Urothelium cell line (cell line): ENCODE results near the gene SH2D2A.

Experiments used
- DNase-seq: peaks from one replicate; pipeline ENCODE4 v3.0.0; 2011; ENCODE audit warnings: low spot score, mixed read lengths
- FAIRE-seq: peaks from 2 replicates; lab custom pipeline; 2011; peaks lifted over from hg19 to GRCh38; lab: Jason Lieb, UNC

SH2D2A gene

DNA sequence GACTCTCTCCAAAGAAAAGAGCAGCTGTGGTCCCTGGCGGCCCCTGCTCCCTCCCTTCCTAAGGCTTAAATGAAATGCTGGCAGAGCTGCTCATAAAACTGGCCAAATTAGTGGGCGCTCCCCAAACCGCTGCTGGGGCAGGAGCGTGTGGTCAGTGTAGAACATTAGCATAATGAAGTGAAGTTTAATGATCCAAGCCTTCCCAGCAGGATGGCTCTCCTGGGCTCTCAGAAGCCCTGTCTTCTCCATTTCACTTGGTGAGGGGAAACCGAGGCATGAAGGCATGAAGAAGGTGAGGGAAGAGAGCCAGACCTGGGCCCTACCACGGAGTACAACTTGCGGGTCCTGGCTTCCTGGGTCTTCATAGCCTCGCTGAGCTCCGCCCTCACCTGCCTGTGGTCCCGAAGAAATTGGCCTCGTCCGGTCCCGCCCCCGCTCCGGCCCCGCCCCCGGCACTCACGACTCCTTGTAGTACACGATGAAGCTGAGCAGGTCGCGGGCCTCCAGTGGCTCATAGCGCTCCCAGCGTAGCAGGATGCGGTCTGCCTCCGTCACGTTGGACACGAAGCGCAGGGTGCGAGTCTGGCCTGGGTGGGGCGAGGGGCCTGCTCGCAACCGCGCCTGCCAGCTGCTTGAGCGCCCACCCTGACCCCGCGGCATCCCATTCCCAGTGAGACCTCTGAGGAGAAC lies 32.0 kb upstream of the SH2D2A start:
- DNase-seq (no peak), FAIRE-seq (no peak)

- FAIRE-seq (no peak), DNase-seq (no peak)
These were observed 31.2 kb upstream of the SH2D2A start for GRCh38 chr1:156847591-156848460.

DNA sequence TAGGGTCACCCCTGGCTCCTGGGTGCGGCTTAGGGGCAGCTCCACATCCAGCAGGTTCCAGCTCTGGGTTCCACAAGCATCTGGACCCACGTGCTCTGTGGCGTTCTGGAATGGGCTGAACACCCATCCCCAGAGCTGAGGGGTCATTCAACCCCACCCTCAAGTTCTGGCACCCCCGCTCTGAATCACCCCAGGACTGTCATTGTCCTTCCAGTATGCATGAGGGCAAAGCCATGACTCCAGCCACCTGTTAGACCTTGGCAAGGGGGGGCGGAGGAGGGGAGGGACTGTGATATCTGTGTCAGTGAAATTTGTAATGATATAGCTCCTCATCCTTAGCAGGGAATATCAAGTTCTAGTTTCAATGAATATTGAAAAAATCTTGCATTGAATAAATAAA lies 30.0 kb upstream of the SH2D2A start:
- no peak for FAIRE-seq

GRCh38 chr1:156845953-156846545 lies 29.4 kb upstream of the SH2D2A start:
- DNase-seq (no peak), FAIRE-seq (no peak)

More for the DNA sequence above, 30.0 kb upstream of the SH2D2A start:
- DNase-seq: no peak

GRCh38 chr1:156845055-156845952 lies 28.7 kb upstream of the SH2D2A start:
- no peak for FAIRE-seq
- DNase-seq: no peak

DNA sequence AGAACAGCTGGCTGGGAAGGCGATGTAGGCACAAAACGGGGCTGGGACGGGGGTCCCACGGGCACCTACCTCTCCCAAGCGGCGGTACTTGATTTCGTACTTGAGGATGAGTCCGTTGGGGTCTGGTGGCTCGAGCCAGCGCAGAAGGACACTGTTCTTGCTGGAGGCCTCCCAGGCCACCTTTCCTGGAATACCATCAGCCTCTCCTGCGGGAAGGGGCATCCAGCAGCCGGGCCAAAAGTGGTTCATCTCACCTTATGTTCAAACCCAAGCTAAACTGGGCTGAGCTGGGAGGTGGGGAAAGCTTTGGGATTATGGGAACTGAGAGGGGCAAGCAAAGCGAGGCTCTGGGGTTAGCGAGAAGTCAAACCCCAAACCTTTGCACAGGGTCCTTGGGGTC lies 28.0 kb upstream of the SH2D2A start:
- no peak for DNase-seq
- FAIRE-seq: no peak

DNA sequence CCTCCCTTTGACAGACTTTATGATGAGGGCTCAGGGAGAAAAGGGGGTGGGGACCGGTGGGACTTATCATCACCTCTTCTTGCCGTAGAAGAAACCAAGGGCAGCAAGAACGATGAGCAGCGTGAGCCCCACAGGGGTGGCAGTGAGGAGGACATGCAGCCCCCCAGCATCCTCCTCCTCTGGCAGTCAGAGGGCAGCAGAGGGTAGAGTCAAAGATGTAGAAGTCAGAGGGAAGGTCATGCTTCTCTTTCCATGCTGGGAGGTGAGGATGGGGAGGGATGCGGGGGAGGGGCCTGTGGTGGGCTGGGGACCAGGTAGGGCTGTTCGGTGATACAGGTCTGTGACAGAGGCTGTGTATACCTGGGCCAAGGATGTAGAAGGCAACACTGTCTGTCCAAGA lies 27.5 kb upstream of the SH2D2A start:
- DNase-seq (no peak), FAIRE-seq (no peak)

DNA sequence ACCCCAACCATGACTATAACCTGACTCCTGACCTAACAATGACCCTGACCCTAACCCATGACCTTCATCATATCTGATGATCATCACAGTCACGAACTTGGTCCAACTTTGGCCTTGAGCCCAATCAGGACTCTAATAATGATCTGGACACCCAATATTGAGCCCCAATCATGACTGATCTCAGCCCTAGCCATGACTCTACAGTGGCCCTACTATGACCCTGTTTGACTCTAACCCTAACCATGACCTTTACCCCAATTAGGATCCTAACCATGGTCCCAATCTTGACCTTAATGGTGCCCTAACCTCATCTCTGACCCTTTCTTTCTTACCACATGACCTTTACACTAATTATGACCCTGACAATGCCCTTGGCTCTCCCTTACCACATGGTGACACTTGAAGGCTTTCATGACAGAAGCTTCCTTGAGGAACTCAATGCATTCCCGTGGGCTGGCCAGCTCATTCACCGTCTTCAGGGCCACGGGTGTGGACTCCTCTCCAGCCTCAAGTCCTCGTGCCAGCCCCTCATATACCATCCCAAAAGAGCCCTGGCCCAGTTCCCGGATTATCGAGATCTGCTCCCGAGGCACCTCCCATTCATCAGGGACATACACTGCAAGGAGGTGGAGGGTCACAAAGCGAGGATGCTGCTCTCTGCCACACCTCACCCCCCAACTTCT lies 26.1 kb upstream of the SH2D2A start:
- FAIRE-seq (no peak), DNase-seq (no peak)

GRCh38 chr1:156841295-156841855 lies 24.7 kb upstream of the SH2D2A start:
- DNase-seq (no peak), FAIRE-seq (no peak)

DNA sequence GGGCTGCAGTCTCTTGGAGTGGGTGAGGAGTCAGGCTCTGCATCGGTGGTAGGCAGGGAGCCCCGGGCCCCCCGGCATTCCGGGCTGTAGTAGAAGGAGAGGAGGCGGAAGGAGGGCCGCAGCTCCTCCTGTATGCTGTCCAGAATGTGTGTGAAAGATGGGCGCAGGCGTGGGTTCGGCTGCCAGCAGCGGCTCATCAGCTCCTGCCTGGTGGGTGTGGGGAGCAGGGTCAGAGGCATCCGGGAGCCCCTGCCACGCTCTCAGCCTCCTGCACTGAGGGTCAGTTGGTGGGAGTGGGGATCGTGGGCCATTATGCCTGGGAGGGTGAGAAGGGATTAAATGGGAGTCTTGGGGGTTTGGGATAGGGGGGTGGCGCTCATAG lies 24.2 kb upstream of the SH2D2A start:
- FAIRE-seq (no peak), DNase-seq (no peak)

- DNase-seq (no peak), FAIRE-seq (no peak)
These were observed 23.7 kb upstream of the SH2D2A start for GRCh38 chr1:156840186-156840897.

DNA sequence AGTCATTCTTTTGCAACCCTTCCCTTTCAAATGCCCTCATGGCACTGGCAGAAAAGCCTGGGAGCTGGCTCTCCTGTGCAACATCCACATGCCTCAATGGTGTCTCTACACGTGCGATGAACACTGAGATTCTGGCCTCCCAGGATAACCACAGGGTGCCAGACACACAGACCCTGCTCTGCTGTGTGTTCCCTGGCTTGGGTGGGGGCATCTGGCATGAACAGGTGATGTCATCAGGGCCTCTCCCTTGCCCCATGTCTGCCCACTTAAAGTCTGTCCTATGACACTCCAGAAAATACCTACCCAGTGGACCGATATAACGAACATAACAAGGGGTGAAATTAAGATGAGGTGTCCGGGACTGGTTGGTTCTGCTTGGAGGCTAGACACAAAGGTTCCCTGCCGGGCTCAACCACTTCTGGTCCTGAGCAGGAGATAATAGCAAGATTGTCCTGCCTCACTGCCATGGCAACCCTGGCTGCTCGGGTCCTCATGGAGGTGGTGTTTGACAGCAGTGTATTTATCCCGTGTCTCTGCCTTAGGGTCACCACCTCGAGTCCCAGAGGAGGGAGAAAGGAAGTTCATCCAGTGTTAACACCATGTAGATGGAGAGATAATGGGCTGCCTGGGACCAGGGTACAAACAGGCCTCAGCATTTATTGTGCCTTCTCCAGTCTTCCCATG lies 22.9 kb upstream of the SH2D2A start:
- no peak for FAIRE-seq
- no peak for DNase-seq

DNA sequence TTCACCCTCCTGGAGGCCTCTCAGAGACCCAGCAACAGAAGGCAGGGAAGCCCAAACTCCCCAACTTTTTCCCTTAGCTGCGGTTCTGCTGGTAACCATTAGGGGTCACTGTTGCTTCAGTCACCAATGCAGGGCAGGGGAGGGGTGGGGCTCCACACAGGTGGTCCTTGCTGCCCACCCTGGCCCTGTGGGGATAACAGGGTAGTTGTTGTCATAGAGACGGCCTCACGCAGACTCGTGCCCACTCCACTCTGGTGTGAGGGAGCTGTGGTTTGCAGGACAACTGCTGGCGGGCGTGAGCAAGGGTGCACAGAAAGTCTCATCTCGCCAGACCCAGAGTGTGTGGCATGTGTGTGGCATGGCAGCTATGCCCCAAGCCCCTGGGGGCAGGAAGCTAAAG lies 22.3 kb upstream of the SH2D2A start:
- peak; percentile 59 for DNase-seq
- no peak for FAIRE-seq

DNA sequence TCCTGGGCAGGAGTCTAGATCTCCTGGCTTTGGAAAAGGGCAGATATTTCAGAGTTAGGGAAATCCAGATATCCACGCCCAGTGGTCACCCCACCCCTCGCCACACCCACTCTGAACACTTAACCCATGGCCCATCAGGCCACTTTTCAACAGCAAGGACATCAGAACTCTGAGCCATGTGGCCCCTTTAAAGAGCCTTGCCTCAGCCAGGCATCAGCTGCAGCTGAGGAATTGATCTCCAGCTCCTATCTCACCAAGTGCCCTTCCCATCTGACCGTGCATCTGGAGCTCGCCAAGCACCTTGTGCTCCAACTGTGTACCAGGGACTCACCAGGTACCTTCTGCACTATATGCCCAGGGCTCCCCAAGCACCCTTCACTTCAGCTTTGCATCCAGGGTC lies 20.2 kb upstream of the SH2D2A start:
- FAIRE-seq: no peak
- no peak for DNase-seq

- DNase-seq (no peak), FAIRE-seq (no peak)
These were observed 19.5 kb upstream of the SH2D2A start for GRCh38 chr1:156836041-156836654.

DNA sequence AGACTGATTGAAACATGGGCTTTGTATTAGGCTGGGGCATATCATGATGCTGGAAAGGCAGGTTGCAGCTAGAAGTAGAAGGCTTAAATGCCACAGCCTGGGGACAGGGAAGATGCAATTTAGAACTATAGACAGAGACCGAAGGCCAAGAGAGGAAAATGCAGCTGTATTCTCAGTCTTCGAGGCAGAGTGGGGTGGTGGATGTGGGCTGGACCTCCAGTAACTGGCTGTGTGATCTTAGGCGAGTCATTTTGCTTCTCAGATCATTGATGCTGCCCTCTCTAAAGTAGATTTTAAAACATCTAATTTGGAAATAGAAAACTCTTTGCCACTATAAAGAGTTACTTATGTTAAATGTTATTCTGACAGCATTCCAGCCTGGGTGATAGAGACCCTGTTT lies 17.7 kb upstream of the SH2D2A start:
- DNase-seq (no peak), FAIRE-seq (no peak)

DNA sequence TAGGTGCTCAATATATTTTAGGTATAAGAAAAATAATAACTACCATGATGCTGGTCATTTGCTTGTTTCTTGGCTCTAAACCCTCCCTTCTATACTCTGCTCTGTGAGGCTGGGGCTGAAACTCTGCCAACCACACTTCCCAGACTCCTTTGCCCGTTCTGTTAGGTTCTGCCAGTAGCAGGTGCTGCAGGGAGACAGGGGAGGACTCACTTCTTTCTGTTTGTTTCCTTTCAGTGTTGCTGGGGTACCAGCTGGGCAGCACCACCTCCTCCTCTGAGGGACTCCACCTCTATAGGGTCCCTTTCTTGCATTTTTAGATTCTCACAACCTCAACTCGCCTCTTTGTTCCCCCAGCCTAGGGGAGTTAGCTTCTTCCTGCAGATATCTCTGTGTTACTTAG lies 17.0 kb upstream of the SH2D2A start:
- DNase-seq (no peak), FAIRE-seq (no peak)

DNA sequence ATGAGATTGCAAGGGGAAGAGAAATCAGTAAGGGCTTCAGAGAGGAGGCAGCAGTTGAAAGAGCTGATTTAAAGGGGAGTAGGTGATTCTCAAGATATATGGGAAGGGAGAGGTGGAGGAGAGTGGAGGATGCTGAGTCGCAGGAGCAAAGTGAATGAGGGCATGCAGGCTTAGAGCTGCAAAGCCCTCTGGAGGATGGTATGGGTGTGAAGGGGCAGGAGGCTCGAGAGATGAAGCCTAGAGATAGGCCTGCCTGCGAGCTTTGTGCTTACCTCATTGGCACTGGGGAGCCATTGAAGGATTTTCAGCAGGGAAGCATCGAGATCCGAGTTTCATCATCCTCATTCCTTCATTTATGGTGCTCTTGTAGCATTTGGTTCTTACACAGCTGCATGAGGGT lies 15.8 kb upstream of the SH2D2A start:
- no peak for FAIRE-seq
- no peak for DNase-seq
